ENCODE results near the gene SPINT1. TPM values are rescaled to one million over a fixed set of nuclear protein-coding genes. Genes with fewer than 3 reads are reported as not detected.
"Not testable (repeated sequence)": the region's sequence is repeated elsewhere in the genome, so short reads cannot be mapped to it uniquely, and the experiment has no call there.

Gene SPINT1
- total RNA-seq, 1 donor from 2014 or later = 1.5 TPM

DNA sequence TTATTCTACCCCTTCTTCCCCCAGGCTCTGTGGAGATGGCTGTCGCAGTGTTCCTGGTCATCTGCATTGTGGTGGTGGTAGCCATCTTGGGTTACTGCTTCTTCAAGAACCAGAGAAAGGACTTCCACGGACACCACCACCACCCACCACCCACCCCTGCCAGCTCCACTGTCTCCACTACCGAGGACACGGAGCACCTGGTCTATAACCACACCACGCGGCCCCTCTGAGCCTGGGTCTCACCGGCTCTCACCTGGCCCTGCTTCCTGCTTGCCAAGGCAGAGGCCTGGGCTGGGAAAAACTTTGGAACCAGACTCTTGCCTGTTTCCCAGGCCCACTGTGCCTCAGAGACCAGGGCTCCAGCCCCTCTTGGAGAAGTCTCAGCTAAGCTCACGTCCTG lies 12.9 kb downstream of the SPINT1 start:
- no peak for DNase-seq (ENCODE audit: low spot score in 2 of 2)
- Histone ChIP-seq H3K4me3 (no peak overlapping the region), H3K27ac (no peak overlapping the region), H3K27me3 (no peaks in the 10 kb centered on the region), H3K4me1 (no peaks in the 10 kb centered on the region), H3K36me3 (no peaks in the 10 kb centered on the region), H3K9me3 (no peaks in the 10 kb centered on the region)
- TF ChIP-seq, protein P1, sequence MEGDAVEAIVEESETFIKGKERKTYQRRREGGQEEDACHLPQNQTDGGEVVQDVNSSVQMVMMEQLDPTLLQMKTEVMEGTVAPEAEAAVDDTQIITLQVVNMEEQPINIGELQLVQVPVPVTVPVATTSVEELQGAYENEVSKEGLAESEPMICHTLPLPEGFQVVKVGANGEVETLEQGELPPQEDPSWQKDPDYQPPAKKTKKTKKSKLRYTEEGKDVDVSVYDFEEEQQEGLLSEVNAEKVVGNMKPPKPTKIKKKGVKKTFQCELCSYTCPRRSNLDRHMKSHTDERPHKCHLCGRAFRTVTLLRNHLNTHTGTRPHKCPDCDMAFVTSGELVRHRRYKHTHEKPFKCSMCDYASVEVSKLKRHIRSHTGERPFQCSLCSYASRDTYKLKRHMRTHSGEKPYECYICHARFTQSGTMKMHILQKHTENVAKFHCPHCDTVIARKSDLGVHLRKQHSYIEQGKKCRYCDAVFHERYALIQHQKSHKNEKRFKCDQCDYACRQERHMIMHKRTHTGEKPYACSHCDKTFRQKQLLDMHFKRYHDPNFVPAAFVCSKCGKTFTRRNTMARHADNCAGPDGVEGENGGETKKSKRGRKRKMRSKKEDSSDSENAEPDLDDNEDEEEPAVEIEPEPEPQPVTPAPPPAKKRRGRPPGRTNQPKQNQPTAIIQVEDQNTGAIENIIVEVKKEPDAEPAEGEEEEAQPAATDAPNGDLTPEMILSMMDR (IDR thresholded peaks at IDR 0.05) = no peak
- intact Hi-C loops (cut with DNase I) = loop anchor here (1.0 to 5.0 kb wide), 3 partner anchors 38 to 328 kb away; partner anchors contain the start of gene VPS18

DNA sequence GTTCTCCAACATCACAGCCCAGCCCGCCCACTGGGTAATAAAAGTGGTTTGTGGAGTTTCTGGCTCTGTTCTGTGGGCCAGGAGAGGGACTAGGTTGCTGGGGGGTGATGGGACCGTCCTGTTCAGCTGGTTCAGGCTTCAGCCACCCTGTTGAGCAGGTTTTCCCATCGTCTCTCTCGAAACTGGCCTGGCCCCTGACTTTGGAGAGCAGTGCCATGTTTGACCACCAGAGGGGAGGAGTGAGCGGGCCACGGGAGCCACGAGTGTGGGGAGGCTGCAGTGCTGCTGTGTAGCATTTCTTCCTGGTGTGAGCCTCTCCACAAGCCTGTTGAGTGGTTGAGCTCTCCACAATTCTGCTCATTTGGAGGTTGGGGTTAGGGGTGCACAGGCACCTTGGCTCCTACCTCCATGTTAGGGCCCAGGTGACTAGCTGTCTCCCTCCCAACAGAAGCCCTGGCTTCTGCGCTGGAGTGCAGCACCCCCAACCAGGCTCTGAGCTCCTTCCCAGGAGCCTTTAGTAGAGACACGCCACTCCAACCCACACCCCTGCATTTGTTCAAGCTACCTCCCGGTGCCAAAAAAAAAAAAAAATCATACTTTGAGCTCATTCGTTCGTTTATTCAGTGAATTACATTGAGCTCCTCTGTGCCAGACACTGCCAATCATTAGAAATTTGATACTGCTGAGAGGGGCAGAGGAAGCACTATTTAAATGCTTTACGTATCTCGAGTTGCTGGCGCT lies 13.9 kb downstream of the SPINT1 start:
- Histone ChIP-seq H3K27me3 (no peaks in the 10 kb centered on the region), H3K27ac (no peak overlapping the region), H3K4me1 (no peaks in the 10 kb centered on the region), H3K4me3 (no peak overlapping the region), H3K9me3 (no peaks in the 10 kb centered on the region), H3K36me3 (no peaks in the 10 kb centered on the region)
- peak in 1 of 2 donors; percentile 82 for DNase-seq (ENCODE audit: low spot score in 2 of 2)
- TF ChIP-seq, protein P1 (IDR thresholded peaks at IDR 0.05) = peak; percentile 88 to 91 (median 91)
- intact Hi-C loops (cut with DNase I) = loop anchor here (1.0 to 5.0 kb wide), 3 partner anchors 37 to 327 kb away; partner anchors contain the start of gene VPS18

DNA sequence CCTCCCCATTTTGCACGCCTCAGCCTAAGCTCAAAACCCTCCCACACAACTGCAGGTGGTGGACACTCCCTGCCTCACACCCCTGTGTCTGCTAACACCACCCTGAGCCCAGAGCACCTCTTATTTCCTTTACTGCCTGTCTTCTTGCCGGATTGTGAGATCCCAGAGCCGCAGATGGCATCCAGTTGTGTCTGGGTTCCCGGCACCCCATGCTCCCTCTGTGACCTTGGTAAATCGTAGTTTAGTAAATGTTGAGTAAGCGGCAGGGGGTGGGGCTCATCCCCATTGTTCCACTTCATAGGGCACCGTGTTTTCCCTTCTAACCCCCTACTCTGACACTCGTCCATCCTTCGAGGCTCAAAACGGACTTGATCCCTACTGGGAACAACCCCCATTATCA lies 14.9 kb downstream of the SPINT1 start:
- H3K9me3 ChIP-seq = no peaks in the 10 kb centered on the region
- no peaks in the 10 kb centered on the region for H3K27me3 ChIP-seq
- H3K36me3 ChIP-seq = no peaks in the 10 kb centered on the region
- H3K27ac ChIP-seq = no peak overlapping the region
- H3K4me3 ChIP-seq = no peak overlapping the region
- TF ChIP-seq, protein P1 (IDR thresholded peaks at IDR 0.05) = no peak
- no peaks in the 10 kb centered on the region for H3K4me1 ChIP-seq
- intact Hi-C loops (cut with DNase I) = loop anchor here (5.0 kb wide), 1 partner anchor 164 kb away; no protein-coding TSS in a partner anchor
- DNase-seq (ENCODE audit: low spot score in 2 of 2) = no peak

DNA sequence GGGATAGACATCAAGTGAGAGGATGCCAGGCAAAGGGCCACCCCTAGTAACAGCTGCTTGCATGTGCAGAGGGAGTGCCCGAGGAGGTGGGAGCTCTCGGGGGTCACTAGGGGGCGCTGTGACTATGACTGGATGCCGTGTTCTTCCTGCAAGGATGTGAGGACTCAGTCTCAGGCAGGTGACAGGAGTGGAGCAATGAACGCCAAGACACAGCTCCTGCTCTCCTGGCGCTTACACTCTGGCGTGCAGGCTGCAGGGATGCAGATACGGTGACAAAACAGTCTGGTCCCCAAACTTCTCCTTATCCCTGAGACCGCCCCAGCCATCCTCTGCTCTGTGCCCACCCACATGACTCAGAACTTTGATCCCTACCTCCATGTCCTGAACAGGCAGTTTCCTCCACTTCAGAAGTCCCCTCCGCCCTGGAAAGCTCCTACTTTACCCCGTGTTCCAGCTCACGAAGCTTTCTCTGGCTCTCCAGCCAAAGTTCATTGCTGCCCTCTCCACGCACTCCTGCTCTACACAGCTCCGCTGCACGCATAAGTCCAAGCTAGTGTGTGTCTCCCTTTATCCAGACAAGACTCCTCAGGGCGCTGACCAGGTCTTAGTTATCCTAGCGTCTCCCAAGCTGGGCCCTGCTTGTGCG lies 15.5 kb downstream of the SPINT1 start:
- H3K27me3 ChIP-seq = no peaks in the 10 kb centered on the region
- TF ChIP-seq, protein P1 (IDR thresholded peaks at IDR 0.05) = peak; percentile 37 to 63 (median 49)
- H3K36me3 ChIP-seq = no peaks in the 10 kb centered on the region
- no peaks in the 10 kb centered on the region for H3K4me1 ChIP-seq
- no peak overlapping the region for H3K27ac ChIP-seq
- intact Hi-C loops (cut with DNase I) = loop anchor here (5.0 kb wide), 1 partner anchor 163 kb away; no protein-coding TSS in a partner anchor
- DNase-seq (ENCODE audit: low spot score in 2 of 2) = peak in 1 of 2 donors; percentile 81
- no peaks in the 10 kb centered on the region for H3K9me3 ChIP-seq
- H3K4me3 ChIP-seq = no peak overlapping the region

DNA sequence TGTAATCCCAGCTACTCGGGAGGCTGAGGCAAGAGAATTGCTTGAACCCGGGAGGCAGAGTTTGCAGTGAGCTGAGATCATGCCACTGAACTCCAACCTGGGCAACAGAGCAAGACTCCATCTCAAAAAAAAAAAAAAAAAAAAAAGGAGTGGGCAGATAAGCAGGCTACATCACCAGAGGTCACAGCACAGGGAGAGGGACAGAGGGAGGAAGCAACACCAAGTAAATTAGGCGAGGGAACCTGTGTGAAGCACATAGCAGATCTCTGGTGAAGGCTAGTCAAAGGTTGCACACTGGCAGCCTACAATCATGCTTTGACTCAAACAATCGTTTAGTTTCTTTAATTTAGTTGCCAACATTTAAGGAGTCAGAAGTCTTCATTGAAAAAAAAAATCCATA lies 17.3 kb downstream of the SPINT1 start:
- DNase-seq (ENCODE audit: low spot score in 2 of 2); intact Hi-C loops (cut with DNase I); H3K4me1 ChIP-seq; H3K4me3 ChIP-seq; H3K9me3 ChIP-seq; H3K36me3 ChIP-seq; H3K27ac ChIP-seq; H3K27me3 ChIP-seq: not testable (repeated sequence)

DNA sequence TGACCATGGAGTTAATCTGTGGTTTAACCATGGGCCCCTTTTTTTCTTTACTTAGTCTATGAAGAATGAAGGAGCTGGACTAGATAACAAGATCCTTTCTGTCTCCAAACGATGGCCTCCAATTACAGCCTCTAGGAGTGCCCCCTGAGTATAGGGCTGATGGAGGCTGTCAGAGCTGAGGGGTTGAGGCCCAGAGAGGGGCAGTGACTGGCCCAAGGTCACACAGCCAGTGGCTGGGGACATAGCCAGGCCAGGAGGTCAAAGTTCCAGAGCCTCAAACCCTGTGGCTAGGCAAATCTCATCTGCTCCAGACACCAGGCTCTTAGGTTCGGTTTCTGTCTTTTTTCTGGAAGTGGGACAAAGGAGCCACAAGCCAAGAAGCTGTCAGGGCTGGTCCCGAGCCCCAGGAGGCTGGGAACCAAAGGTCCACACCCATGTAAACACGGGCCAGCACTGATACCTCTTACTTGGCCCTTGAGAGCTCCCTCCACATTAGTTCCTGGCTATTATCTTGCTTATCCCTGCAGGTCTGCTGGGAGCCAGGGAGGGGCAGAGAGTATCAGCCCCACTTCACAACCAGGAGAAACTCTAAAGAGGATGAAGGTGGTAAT lies 19.9 kb downstream of the SPINT1 start:
- Histone ChIP-seq H3K27me3 (no peaks in the 10 kb centered on the region), H3K4me1 (no peaks in the 10 kb centered on the region), H3K4me3 (no peak overlapping the region), H3K36me3 (no peaks in the 10 kb centered on the region), H3K27ac (no peak overlapping the region), H3K9me3 (no peaks in the 10 kb centered on the region)
- no peak for DNase-seq (ENCODE audit: low spot score in 2 of 2)
- intact Hi-C loops (cut with DNase I) = no loop called here
- TF ChIP-seq, protein P1 (IDR thresholded peaks at IDR 0.05) = no peak

All from ascending aorta (tissue), 2 donors.